H1 (cell line): ENCODE measurements around the gene ZNF512B. TPM values are rescaled to one million over a fixed set of nuclear protein-coding genes. Genes with fewer than 3 reads are reported as not detected.

ENCODE experiments used
- ATF2 ChIP-seq: IDR thresholded peaks from 2 replicates; pipeline ENCODE4 v1.6.1; 2012; ENCODE audit warnings: low read length, inconsistent platforms
- polyA plus RNA-seq, 7 experiments: library from polyadenylated mRNA; depleted of rRNA in 3 of 7; stranded (reverse) in 5 of 7; unstranded in 2 of 7; fragments of >200 nt in 5 of 7; fragments of 200-250 nt in 2 of 7; gene quantifications; 1 replicate in 5 of 7; 2 replicates in 1 of 7; 4 replicates in 1 of 7; pipeline versions ENCODE4 v1.2.1 to v1.2.3, GENCODE V29; 2011 to 2013; ENCODE audit warnings: missing spikeins in 2 of 7, mixed read lengths in 2 of 7
- total RNA-seq: library from RNA; stranded (reverse); fragmentation: NEBNext Ultra II Directional; extraction: Animal tissue kit (Norgen Biotek cat#: 25700); gene quantifications from 2 replicates; pipeline ENCODE4 v1.2.1, GENCODE V29; 2021

The ZNF512B gene
- total and polyA plus RNA-seq, 2 of the 8 experiments (the other 6 are each of a cell fraction or from before 2014, with no cell fraction given) = 7.3 to 26.6 TPM

GRCh38 chr20:63941282-63942081, 28.2 kb downstream of the ZNF512B start (continued):
- no peak for TF ChIP-seq ATF2
